ENCODE measurements around the gene RGS3.
A peak's percentile ranks its signal among the peaks of the same experiment; 100 is the strongest.

Gene RGS3

DNA sequence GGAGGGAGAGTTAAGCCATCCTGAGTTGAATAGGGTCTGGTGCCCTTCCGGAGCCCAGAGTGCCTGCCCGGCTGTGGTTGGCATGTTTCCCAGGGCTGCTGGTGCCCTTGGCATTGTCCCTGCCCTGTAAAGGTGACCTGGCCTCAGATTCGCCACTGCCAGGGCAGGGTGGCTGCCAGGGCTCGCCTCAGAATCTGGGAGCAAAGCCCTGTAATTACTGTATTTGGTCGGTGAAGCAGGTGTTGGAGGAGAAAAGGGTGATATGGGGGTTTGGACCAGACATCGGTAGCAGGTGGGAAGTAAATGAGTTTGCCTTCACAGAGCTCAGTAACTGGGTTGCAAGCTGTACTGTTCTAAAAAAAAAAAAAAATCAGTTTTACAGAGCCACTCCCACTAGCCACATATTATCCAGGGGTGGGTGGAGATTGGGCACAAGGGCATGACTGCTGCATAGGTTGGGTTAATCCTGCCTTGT lies 47.6 kb downstream of the RGS3 start:
- DNase-seq (ENCODE audit: low read depth in 4 of 4, low spot score in 1 of 4): no peak

DNA sequence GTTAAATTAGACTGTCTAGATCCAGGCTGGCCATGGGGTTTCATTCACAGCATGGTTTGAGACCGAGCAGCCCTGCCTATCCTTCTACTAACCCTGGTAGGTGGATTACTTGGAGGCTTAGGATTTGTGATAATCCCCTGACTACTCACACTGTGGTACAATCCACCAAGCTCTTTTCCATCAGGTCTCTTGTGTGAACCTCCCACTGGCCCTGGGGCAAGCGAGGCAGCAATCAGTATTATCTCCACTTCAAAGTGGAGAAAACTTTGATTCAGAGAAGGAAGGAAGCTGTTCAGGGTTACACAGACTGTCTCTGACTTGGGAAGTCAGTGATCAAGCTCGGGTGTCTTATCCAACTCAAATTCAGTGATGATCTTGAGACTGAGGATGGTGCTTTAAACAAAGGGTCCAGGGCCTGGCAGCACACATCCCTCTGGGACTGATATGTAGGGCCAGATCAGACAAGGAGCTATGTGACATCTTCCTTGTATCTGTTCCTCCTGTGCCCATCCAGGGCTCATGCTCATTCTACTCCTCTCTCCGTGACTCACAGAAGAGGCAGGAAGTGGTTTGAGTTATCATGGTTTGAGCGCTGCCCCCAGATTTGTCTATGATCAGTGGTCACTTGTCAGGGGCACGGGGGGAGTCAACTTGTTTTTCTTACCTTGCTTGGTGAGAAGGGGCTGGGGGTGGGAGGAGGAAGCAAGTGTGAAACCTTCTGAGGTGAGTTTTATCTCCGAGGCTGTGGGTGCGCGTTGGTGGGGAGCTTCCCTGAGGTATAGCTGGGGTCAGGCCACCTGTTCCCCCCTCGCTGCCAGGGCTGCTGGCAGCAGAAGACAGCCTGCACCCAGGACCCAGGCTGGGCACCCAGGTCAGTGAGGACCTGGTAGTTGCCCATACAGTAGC lies 48.6 kb downstream of the RGS3 start:
- peak in 3 of 4 experiments; percentile 26 to 72 (median 37) for DNase-seq (ENCODE audit: low read depth in 4 of 4, low spot score in 1 of 4)

- DNase-seq (ENCODE audit: low read depth in 4 of 4, low spot score in 1 of 4): no peak
Measured at GRCh38 chr9:113513111-113513510, 49.6 kb downstream of the RGS3 start.

DNA sequence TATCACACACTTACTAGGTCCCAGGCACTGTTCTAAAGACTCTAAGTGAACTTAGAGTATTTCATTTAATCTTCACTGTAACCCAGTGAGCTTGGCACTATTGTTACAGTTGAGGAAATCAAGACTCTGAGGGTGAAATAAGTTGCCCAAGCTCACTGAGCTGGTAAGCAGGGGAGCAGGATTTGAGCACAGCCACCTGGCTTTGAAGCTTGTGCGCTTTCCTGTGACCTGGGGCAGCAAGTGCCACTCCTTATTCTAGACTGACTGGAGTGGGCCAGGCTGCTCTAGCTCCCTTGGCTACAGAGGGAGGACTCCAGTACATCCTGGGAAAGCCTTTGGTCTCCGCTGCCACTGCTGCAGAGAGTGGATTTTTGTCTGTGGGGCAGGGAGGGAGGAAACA lies 50.0 kb downstream of the RGS3 start:
- no peak for DNase-seq (ENCODE audit: low read depth in 4 of 4, low spot score in 1 of 4)

- no peak for DNase-seq (ENCODE audit: low read depth in 4 of 4, low spot score in 1 of 4)
Measured at GRCh38 chr9:113514061-113514460, 50.5 kb downstream of the RGS3 start.

DNA sequence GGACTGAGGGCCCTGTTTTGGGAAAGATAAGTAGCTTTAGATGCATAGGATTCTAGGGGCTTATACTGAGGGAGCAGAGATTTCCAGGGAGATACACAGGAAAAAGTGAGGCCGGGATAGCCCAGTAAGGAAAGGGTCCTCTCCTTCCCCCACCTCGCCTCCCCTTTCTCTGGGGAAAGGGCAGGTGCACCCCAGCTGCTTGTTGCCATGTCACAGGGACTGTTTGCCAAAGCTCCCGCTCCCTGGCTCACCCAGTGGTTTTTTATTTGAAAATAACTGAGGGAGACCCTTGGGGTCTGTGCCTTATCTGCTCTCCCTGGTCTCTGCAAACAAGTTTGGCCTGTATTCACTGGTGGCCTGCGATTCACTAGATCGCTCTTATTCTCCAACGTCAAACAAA lies 51.2 kb downstream of the RGS3 start:
- DNase-seq (ENCODE audit: low read depth in 4 of 4, low spot score in 1 of 4): no peak

- DNase-seq (ENCODE audit: low read depth in 4 of 4, low spot score in 1 of 4): no peak
Measured at GRCh38 chr9:113515862-113516261, 52.3 kb downstream of the RGS3 start.

DNA sequence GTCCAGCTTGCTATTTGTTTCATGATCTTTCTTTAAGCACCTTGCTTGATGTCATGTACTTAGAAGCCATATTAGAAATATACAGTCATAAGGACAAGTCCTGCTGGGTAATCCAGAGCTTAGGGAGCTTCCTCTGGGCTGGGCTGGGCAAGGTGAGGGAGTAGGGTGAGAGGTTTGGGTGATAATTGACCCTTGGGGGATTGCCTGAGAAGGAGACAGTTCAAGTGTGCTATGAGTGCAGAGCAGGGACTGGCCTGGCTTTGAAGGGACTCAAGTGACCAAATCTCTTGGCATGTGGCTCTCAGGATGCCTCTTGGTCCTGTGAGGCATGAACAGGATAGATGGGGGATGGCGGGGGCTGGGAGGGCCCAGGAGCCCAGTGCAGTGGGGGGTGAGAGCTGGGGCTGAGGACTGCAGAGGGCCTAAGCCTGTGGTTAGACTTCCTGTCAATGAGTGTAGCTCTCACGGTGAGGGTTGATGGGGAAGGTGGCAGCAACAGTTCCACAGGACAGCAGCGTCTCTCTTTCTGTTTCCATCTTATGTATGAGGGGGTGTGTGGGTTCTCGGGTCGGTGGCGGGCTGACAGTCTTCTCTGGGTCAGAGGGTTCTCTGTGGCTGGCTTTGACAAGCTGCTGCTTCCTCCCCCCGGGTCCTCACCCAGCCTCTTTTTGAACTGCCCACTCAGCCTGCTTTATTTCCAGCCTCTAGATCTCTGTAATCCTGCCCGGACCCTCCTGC lies 53.5 kb downstream of the RGS3 start:
- peak in 3 of 4 experiments; percentile 39 to 67 (median 39) for DNase-seq (ENCODE audit: low read depth in 4 of 4, low spot score in 1 of 4)

DNA sequence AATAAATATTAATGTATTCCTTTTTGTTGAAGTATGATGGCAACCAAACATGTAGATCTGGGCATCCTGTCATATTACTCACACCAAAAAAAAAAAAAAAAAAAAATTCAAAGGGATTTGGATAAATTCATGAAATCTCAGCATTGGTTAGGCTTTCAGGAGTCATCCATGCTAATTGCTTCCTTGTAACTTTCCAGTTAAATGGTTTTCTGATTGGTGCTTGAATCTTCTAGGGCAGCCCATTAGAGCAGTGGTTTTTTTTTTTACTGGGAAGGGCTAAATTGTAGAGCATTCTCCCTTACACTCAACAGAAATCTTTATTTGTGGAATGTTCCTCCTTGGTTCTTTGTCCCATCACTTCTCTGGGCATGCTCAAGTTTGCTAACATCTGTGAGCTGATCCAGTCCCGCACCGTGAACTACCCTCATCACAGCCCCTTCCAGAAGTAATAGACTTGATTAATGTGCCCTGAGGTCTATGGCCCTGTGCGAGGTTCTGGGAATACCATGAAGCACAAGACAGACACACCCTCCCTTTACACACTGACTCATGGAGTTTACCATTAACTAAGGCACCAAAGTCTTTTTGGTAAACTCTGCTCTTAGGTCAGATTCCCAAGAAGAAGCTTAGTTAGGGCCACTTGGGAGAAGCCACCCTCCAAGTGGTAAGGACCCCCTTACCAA lies 56.0 kb downstream of the RGS3 start:
- DNase-seq (ENCODE audit: low read depth in 4 of 4, low spot score in 1 of 4): no peak

GRCh38 chr9:113520109-113520642 lies 56.6 kb downstream of the RGS3 start:
- DNase-seq (ENCODE audit: low read depth in 4 of 4, low spot score in 1 of 4): peak in 1 of 4 experiments; percentile 34

- no peak for DNase-seq (ENCODE audit: low read depth in 4 of 4, low spot score in 1 of 4)
Measured at GRCh38 chr9:113521693-113522255, 58.2 kb downstream of the RGS3 start.

DNA sequence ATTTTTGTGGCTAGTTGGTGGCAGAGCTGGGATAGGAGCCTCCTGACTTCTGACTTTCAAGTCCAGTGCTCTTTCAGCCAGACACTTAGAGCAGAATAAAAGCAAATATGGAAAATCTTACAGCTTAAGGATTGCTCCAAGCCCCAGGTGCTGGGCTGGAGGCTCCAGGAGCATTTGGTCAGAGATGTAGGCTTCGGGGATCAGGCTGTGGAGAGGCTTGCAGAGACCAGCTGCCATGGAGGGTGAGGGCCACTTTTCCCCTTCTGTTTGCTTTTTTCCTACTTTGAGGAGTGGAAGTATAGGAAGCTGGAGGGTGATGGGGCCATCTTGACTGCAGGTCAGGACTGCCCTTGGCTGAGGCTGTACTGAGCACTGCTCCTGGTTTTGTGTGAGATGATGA lies 58.9 kb downstream of the RGS3 start:
- no peak for DNase-seq (ENCODE audit: low read depth in 4 of 4, low spot score in 1 of 4)

DNA sequence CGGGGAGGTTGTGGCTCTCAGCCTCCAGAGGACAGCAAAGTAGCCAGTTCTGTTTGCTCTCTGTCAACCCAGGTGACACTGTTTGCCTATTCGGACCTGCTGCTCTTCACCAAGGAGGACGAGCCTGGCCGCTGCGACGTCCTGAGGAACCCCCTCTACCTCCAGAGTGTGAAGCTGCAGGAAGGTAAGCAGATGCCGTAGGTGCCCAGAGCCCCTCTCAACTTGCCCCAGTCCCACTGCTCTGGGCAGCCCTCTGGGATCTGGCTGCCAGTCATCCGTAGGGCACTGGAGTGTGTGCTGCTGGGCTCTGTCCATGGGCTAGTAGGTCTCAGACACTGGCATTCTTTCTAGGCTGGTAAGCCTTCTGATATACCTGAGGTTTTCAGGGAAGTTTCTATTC lies 59.3 kb downstream of the RGS3 start:
- DNase-seq (ENCODE audit: low read depth in 4 of 4, low spot score in 1 of 4): no peak

- DNase-seq (ENCODE audit: low read depth in 4 of 4, low spot score in 1 of 4): peak in 3 of 4 experiments; percentile 35 to 77 (median 51)
Measured at GRCh38 chr9:113523421-113524141, 60.1 kb downstream of the RGS3 start.

DNA sequence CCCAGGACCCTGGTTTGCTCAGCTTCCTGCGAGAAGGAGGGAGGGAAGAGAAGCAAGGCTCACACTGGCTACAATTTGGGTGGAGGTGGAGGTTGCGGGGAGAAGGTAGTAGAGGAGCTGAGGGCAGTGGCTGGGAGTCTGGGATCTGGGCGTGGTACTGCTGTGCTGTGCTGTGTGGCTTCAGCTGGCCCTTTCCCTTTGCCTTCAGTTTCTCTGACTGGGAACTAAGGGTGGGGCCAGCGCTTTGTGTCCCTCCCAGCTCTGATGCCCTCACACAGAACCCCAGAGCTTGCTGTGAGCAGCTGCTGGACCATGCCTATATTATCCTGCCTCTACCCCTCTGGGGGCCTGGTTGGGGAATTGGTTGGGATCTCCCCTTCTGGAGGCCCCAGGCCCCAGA lies 60.9 kb downstream of the RGS3 start:
- DNase-seq (ENCODE audit: low read depth in 4 of 4, low spot score in 1 of 4): no peak

- no peak for DNase-seq (ENCODE audit: low read depth in 4 of 4, low spot score in 1 of 4)
Measured at GRCh38 chr9:113525205-113525604, 61.7 kb downstream of the RGS3 start.

GRCh38 chr9:113525831-113526230 lies 62.3 kb downstream of the RGS3 start:
- no peak for DNase-seq (ENCODE audit: low read depth in 4 of 4, low spot score in 1 of 4)

DNA sequence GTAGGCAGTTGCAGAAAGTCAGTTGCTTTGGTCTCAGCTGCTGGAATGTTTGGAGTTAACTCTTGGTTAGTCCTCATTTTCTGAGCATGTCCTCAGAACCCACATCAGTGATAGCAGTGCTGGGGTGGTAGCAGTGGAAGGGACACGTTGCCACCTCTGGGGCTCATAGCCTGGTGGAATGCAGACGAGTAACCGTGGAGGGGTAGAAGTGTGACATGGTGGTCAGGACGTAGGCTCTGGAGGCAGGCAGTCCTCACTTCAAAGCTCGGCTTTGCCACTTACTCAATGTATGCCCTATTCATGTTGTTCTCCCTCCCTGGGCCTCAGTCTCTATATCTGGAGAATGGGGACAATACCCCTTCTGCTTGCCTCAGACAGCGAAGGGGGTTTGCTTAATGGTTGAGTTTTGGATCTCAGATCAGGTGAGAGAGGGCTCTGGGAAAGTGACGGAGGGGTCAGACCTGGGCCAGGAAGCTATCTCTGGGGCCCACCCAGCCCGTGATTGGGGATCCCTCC lies 62.8 kb downstream of the RGS3 start:
- no peak for DNase-seq (ENCODE audit: low read depth in 4 of 4, low spot score in 1 of 4)

DNA sequence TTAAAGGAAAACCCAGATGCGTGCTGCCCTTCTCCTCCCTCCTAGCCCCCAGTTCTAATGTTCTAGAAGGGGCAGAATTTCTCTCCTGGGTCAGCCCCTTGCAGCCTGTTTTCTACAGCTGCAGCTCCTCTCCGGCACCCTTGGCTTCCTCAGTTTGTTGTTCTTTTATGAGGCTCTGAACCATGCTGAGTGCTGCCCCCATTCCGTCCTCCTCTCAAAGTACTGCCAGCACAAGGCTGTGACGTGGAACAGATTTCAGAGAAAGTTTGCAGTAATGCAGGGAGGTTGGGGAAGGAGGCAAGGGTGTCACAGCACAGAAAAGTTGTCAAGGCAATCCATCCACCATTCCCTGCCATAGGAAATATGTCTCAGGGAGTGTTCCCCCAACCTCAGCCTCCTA lies 63.3 kb downstream of the RGS3 start:
- no peak for DNase-seq (ENCODE audit: low read depth in 4 of 4, low spot score in 1 of 4)

GRCh38 chr9:113528088-113528487 lies 64.6 kb downstream of the RGS3 start:
- DNase-seq (ENCODE audit: low read depth in 4 of 4, low spot score in 1 of 4): no peak

All from stimulated activated CD4-positive, alpha-beta T cell treated with anti-CD3 and anti-CD28 coated beads, Interleukin-1b, Interleukin-23, amount 100 ng/mL, for 24 hours (primary cell).